A172 (cell line): ENCODE data around the gene CAV1. TPM values are rescaled to one million over a fixed set of nuclear protein-coding genes. Genes with fewer than 3 reads are reported as not detected.
A peak's percentile ranks its signal among the peaks of the same experiment; 100 is the strongest.
"Not testable (repeated sequence)": the region's sequence is repeated elsewhere in the genome, so short reads cannot be mapped to it uniquely, and the experiment has no call there.

Experiments
- DNase-seq: peaks from one replicate; pipeline ENCODE4 v3.0.0-alpha.2; 2015; ENCODE audit warnings: low spot score
- total RNA-seq: library from RNA; depleted of rRNA; stranded (reverse); fragments of >200 nt; shearing (Covaris generic); gene quantifications from 2 replicates; pipeline ENCODE4 v1.2.3, GENCODE V29; 2014; rRNA removed

CAV1 gene, protein sequence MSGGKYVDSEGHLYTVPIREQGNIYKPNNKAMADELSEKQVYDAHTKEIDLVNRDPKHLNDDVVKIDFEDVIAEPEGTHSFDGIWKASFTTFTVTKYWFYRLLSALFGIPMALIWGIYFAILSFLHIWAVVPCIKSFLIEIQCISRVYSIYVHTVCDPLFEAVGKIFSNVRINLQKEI
- total RNA-seq = 177 and 219 TPM in 2 replicates

DNA sequence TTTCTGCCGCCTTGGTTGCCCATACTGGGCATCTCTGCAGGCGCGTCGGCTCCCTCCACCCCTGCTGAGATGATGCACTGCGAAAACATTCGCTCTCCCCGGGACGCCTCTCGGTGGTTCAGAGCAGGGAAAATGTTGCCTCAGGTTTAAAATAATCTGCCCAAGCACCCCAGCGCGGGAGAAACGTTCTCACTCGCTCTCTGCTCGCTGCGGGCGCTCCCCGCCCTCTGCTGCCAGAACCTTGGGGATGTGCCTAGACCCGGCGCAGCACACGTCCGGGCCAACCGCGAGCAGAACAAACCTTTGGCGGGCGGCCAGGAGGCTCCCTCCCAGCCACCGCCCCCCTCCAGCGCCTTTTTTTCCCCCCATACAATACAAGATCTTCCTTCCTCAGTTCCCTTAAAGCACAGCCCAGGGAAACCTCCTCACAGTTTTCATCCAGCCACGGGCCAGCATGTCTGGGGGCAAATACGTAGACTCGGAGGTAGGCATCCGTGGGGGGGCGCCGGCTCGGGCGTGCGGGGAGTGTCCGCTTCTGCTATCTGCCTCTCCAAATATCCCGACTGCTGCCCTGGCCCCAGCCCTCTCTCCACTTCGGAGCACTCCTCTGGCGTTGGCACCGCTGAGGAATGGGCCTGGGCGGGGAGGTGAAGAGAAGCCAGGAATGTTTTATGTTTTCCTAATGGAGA is at the start of gene CAV1:
Gene CAV1 (plus strand): TSS at position 428 of the 689 bp plus-strand sequence. CDS start 27 bp downstream, at position 455.
- peak; percentile 97 for DNase-seq

DNA sequence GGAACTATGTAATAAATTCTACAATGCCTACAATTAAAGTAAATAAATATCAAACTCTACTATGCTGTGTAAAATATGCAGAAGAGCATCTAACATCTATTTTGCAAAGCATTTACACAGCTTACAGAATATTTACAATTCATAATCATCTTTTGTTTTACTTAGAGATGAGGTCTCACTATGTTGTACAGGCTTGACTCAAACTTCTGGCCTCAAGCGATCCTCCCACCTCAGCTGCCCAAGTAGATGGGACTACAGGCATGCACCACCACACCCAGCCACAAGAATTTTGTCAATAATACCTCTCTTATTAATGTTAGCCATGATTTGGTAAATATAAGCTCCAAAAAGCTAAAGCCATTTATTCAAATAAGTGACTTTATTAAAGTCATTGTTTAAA is 47.2 kb upstream of the CAV1 start:
- DNase-seq = no peak

DNA sequence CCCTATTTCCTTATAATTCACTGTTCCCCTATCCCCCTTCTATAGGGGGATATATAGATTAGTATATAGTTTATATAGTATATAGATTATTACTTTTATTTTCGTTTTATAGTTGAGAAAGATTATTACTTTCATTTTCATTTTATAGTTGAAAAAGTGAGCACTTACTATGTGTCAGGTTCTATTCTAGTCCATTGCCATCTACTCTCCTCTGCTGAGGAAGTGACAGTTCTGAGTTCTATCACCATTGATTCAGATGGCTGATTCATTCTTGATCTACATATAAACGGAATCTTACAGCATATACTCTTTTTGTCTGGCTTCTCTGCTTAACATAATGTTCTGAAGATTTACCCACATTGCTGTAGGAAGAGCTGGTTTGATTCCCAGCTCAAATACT is 46.0 kb upstream of the CAV1 start:
- DNase-seq = no peak

DNA sequence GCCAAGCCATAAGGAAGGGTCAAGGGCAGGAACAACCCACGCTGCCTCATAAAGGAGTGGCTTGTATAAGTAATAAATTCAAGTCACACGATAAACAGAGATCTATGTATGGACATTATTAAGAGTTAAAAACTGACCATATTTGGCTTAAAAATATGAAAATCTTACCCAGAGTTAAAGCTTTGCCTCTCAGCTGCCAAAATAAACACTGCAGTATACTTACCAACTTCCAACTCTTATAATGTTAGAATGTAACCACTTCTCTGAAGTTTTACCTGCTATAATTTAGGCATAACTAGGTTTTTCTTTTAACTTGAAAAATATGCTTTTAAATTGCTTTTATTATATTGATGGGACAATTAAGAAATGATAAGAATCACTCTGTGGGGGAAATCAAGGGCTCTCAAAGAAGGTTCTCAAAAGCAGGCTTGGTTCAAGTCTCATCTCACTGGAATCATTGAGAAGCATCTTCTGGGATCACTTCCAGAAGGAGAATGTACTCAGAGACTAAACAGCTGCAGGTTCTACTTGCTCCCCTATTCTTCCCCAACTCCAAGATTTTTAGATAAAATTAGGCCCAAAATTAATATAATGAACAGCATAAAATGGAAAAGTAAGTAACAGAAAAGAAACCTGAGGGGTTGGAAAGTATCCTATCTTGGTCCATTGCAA is 41.4 kb upstream of the CAV1 start:
- no peak for DNase-seq

DNA sequence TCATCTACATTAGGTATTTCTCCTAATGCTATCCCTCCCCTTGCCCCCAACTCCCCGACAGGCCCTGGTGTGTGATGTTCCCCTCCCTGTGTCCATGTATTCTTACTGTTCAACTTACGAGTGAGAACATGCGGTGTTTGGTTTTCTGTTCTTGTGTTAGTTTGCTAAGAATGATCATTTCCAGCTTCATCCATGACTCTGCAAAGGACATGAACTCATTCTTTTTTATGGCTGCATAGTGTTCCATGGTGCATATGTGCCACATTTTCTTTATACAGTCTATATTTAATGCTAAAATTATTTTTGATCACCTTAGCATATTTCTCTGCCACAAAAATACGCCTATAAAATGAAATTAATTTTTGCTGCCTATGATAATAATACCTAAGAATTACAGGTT is 40.4 kb upstream of the CAV1 start:
- not testable (repeated sequence) for DNase-seq

DNA sequence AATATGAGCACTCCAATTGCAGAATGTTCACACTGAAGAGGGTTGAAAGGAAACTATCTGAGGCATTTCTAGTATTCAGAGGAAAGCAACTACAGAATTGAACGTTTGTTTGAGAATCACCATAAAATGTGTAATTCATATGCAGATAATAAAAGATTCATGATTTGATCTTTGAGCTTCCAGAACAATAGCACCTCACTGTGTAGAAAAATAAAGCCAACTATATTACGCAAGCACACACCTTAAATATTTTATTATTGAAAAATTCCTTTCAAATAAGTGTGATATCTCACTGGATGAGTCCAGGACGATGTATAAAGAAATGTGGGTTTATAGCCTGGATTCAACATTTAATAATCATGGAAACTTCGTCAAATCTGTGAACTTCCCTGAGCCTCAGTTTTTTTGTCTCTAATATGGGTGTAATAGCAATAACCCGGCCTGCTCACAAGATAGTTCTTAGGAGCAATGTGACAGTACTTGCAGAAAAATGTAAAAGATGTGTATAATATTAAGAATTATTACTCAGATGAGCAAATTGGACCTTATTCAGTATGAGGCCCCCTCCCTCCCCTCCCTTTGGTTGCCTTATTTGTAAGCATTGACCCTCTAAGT is 36.8 kb upstream of the CAV1 start:
- no peak for DNase-seq

DNA sequence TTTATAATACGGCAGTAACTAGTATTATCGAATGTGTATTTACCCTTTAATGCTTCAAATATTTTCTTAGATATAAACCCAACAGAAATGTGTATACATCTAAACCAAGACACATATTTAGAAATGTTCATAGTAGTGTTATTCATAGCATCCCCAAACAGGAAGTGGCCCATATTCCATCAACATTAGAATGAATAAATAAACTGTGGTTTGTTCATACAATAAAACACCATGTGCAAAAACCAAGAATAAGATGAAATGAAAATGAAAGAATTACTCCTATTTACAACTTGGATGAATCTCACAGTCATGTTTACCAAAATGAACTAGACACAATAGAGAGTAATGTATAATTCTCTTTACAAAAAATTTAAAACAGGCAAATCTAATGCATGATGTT is 34.5 kb upstream of the CAV1 start:
- DNase-seq = no peak

DNA sequence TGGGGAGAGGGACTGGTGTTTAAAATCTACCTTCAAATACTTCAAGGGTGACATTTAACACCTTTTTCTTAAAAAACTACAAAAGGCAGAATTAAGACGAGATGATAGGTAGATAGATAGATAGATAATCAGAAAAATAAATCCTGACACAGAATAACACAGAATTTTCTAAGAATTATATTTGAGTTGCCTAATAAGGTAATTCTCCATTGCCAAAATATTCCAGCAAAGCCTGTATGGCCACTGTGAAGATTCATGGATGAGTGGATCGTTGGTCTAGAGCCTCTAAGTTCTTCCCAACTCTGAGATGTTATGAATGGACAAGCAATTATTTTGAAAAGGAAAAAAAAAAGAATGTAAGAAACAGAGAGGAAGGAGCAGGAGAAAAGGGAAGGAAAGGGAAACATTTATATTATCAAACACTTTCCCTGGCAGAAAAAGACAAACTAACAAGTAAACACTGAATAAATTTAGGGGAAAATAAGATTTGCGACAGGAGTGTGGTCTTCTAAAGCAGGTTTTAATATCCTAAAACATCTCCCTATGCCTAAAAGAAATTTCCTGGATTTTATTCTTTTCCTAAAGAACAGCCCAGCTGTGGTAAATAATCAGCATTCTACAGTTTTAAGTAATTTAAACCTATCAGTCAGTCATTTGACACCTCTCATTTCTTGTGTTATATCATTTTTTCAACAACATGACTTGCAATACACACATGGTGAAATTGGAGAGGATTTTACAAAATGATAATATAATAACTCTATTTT is 32.8 kb upstream of the CAV1 start:
- no peak for DNase-seq

DNA sequence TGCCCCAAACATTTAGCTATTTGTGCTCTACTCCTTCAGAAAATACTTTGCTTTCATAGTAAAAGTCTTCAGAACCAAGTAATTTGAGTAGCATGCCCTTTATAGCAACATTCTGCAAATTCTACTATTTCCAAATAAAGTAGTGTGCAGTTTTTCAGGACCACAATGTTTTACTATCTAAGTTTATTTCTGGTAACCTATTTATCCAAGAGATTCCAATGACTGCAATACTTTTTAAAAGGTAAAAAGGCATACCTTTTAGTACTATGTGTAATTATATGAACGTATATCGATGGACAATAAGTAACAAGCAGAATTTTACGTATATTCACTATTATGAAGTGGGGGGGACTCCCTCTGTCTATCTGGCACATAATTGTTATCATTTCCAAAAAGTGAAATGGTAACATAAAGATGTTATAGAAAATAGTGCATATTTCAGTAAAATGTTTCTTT is 32.2 kb upstream of the CAV1 start:
- no peak for DNase-seq

DNA sequence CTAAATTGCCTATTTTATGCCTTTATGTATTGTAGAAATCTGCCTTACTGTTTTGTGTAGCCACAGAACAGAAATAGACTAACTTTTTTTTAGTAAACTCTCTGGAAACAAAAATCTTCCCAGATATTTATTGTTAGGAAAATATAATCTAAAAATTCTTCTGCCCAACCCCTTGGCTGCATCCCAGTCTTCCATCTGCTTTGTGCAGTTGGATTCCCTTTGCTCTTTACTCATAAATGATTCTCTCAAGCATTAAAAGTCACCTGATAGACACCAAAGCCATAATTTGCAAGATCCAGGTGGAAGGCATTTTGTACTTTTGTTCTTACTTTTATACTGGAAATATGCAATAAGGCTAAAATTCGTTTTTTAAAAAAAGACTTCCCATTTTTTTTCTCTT is 31.4 kb upstream of the CAV1 start:
- no peak for DNase-seq

DNA sequence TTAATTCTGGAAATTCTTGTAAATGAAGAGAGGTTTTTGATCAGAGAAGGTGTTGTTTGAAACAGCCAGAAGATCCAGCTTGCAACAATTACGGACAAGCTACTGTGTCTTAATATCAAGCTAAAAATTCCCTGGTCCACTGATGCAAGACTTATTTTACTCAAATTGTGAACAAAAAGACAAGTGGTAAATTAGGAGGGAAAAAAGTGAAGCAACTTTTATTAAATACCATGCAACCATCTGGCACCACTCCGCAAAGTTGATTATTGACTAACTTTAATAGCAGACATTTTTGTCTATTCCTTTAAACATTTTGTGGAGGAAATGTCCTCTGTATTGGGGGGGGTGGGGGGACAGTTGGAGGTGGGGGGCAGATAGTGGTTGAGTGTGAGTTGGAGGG is 30.4 kb upstream of the CAV1 start:
- no peak for DNase-seq

DNA sequence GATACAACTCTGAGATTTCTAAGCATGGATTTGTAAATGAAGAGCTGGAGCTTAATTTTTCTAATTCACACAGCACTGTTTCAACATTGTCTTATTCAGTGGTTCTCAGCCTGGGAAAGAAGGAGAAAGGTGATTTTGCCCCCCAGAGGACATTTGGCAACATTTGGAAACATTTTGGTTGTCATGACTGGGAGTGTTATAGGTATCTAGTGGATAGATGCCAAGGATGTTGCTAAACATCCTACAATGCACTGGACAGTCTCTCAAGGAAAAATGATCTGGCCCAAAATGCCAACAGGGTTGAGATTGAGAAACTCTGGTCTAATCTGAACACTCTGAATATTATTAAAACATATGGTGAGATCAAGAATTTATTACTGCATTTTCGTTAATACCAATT is 29.1 kb upstream of the CAV1 start:
- DNase-seq = no peak

DNA sequence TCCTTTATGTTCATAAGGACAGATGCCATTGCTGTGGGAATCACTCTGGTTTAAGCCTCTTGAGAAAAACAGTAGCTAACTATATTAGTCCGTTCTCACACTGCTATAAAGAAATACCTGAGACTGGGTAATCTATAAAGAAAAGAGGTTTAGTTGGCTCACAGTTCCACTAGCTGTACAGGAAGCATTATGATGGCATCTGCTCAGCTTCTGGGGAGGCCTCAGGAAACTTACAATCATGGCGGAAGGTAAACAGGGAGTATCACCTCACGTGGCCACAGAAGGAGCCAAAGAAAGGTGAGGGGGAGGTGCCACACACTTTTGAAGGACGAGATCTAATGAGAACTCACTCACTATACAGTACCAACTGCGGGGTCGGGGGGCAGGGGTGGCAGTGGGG is 28.2 kb upstream of the CAV1 start:
- DNase-seq = no peak

DNA sequence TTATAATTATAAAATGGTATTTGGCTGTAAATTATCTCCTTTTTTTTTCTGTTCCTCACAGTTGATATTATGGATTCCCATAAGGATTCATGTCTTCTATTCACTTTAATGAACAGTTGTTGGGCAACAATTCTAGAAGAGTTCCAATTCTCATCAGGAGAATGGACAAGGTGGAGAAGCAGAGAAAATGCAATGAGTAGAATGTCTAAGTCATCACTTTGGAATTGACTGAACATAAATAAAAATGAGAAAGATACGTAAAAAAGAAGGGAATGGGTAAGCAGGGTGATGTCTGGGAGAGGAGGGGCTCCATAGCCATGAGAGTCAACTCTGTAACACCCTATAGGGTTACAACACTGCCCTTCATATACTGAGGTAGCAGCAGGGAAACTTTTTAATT is 27.1 kb upstream of the CAV1 start:
- DNase-seq = no peak

DNA sequence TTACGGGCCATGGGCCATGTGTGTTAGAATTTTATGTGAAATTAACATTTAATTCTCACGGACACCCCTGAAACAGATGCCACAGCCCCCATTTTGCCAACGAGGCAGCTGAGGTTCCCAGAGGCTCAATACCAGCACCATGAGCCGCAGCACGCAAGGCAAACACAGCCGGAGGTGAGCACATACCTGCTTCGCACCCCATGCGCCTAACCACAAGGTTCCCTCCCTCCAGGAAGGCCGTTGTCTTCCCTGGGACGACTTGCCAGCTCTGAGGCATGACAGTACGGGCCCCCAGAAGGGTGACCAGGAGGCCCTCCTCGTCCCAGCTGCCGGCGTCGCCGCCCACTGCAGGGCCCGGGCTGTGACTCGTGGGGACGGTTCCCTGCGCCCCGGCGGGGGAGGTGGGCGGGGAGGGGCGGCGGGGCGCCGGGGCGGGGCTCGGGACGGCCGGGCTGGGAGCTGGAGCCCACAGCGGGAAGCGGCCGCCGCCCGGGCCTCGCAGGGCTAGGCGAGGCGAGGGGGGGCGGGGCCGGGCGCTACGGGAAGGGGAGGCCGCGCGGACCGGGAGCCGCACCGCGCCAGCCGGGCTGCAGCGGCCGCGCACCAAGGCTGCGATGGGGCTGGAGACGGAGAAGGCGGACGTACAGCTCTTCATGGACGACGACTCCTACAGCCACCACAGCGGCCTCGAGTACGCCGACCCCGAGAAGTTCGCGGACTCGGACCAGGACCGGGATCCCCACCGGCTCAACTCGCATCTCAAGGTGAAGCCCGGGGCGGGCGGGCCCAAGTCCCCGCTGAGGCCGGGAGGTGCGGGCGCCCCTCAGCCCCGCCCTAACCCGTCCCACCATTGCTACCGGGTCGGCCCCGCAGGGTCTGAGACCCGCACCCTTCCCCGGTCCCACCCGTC is 25.4 kb upstream of the CAV1 start, which contains the start of gene CAV2:
Gene CAV2 (plus strand): TSS at position 571 of the 910 bp plus-strand sequence. CDS start 44 bp downstream, at position 615.
- peak; percentile 49 for DNase-seq

DNA sequence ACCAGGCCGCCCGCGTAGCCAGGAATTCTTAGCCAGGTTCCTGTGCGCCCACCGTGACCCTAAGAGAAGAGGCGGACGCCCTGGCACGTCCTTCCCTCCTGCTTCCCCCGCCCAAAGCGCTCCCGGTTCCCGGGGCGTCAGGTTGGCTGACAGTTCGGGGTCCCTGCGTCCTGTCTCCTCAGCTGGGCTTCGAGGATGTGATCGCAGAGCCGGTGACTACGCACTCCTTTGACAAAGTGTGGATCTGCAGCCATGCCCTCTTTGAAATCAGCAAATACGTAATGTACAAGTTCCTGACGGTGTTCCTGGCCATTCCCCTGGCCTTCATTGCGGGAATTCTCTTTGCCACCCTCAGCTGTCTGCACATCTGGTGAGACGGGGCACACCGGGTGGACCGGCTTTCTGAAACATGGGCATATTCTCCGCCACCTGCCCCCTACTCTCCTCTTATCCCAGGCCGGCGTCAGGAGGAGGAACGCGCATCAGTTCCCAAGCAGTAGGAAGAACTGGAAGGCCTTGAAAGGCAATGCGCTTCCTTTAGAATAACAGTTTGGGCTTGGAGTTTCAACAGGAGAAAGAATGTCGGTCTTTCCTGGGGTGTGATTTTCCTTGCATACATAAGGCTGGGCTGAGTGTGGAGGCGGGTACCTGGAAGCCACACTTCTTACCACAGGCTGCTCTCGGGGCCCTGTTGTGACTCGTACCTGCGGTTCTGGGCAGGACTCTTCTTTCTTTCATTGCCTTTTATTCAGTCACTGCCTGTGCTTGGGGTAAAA is 24.6 kb upstream of the CAV1 start:
- DNase-seq = peak; percentile 60

DNA sequence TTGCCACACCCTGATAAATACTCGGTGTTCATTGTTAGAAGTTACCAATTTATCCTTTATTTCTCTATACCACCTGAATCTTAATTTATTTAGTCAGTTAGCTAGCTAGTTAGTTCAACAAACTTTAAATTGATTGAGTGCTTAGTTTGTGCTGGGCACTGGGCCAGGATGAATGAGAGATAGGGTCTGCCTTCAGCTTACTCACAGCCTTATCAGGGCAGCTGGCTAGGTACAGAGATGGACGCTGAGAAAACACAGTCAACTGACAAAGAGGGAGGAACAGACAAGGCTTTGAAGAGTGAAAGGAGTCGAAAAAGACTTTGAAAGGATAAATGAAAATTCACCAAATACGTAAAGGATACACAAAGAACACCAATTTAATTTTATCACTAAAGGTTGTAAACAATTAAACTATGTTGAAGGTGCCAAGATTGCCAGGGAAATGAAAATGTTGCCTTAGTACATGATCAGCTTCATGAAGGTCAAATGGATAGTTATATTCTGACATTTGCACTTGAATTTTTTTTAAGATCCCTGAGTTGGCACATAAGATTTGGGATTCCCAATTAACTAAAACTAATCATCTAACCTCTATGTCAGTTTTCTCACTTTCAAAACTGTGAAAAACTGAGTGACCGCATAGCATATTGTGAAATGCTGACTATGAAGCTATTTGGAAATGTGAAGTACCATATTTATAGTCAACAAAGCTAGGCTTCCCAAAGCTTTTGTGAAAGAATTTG is 23.2 kb upstream of the CAV1 start:
- DNase-seq = peak; percentile 63

DNA sequence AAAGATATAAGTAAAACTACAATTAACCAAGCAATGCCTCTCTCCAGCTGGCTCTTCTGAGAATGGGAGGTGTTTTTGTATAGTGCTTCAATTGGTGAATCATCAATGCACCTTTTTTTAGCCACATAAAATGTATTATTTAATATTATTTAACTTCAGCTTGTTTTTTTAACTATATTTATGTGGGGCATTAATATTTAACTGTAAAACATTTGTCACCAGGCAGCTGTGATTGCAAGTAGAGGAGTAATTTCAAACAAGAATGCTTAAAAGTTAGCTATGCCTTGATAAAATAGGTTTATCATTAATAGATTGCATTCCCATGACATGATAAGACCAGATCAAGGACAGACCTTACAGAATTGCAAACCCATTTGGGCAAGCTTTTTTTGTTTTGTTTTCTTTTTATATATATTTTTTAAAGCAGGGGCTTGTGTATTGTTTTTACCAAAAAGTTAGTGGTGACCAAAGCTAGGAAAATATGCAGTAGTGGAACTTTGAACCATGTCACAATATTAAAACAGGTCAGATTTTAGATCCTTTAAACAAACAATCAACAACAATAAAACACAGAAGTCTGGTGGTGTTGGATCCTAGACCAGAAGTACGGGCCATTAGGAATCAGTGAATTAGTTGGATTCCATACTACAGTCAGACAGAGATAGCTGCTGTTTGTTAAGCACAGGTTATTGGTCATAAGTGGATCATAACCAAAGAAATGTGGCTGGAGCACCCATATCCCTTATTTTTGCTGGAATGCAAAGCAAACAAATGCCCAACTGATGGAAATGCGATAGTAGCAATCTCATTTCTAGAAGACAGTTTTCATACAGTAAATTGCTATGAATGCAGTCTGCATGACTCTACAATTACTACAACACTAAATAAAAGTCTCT is 22.4 kb upstream of the CAV1 start:
- DNase-seq = no peak
